Adrenal gland (tissue), 12 donors: ENCODE measurements around the gene TSPAN18. TPM values are rescaled to one million over a fixed set of nuclear protein-coding genes. Genes with fewer than 3 reads are reported as not detected.
A peak's percentile ranks its signal among the peaks of the same experiment; 100 is the strongest.

ENCODE experiments used
- DNase-seq, 7 donors: peaks; one replicate each; pipeline ENCODE4 v3.0.0-alpha.2; 2019 to 2020
- H3K27ac ChIP-seq, 5 donors: fragments of 200-600 bp; sonication (generic) in 4 of 5; 1 replicate in 3 of 5; 2 replicates in 2 of 5; pipeline versions ENCODE4 v1.5.1 to v1.8.0; 2016 to 2020; ENCODE audit warnings: mild to moderate bottlenecking in 1 of 5
- H3K27me3 ChIP-seq: fragments of 200-600 bp; 2 replicates; pipeline ENCODE4 v1.8.0; 2021
- H3K36me3 ChIP-seq, 2 donors: fragments of 200-600 bp; replicated peaks in 1 of 2; 1 replicate in 1 of 2; 2 replicates in 1 of 2; pipeline versions ENCODE4 v1.5.1 to v1.8.0; 2018 to 2022
- H3K4me1 ChIP-seq, 2 donors: fragments of 200-600 bp; replicated peaks in 1 of 2; 1 replicate in 1 of 2; 2 replicates in 1 of 2; pipeline versions ENCODE4 v1.5.1 to v1.8.0; 2018 to 2021
- H3K4me3 ChIP-seq, 4 donors: fragments of 200-600 bp; sonication (generic) in 3 of 4; one replicate each; pipeline ENCODE4 v1.5.1; 2016 to 2018
- H3K9me3 ChIP-seq, 3 donors: fragments of 200-600 bp; sonication (generic) in 1 of 3; replicated peaks in 1 of 3; 1 replicate in 2 of 3; 2 replicates in 1 of 3; pipeline versions ENCODE4 v1.5.1 to v1.8.0; 2016 to 2021
- POLR2A ChIP-seq, 2 donors: fragments of 450-650 bp; IDR thresholded peaks; one replicate each; pipeline ENCODE4 v1.6.1; 2017; ENCODE audit warnings: antibody characterized with exemption in 2 of 2, mild to moderate bottlenecking in 2 of 2, moderate library complexity in 1 of 2
- WGBS, 4 donors: extraction: QIAGEN DNeasy Blood & Tissue Kit in 2 of 4; methylation state at CpG; one replicate each; pipeline versions ENCODE4 v1.1.5 to v1.1.7; 2013 to 2017; 5-methylcytosine and 5-hydroxymethylcytosine counted together
- intact Hi-C, 2 donors: fragments of 100-400 bp; cut with DNase I; formaldehyde crosslinking; loops; one replicate each; pipeline versions ENCODE4 v1.14.1 to v1.15.0; 2022 to 2023
- polyA plus RNA-seq, 3 donors: library from polyadenylated mRNA; stranded (reverse); fragments of 200-250 nt in 2 of 3; fragments of 350-450 nt in 1 of 3; fragmentation: Illumina TruSeq in 1 of 3; extraction: RNeasy Lipid Tissue Mini Kit (QIAGEN cat#74804) in 1 of 3; gene quantifications; one replicate each; pipeline ENCODE4 v1.2.3, GENCODE V29; 2013 to 2014
- total RNA-seq, 9 donors: library from RNA; depleted of rRNA in 4 of 9; stranded (reverse); fragments of >200 nt in 4 of 9; fragments of 120-200 nt in 1 of 9; fragmentation: NEBNext Ultra II Directional in 1 of 9; extraction: Animal tissue kit (Norgen Biotek cat#: 25700) in 1 of 9; gene quantifications; one replicate each; pipeline versions ENCODE4 v1.1.0 to v1.2.4, GENCODE V29; 2013 to 2023
- TF ChIP-seq, protein P1 (sequence below), 6 experiments: fragments of 450-650 bp in 4 of 6; fragments of 200-600 bp in 2 of 6; sonication (generic) in 1 of 6; IDR thresholded peaks; 1 replicate in 5 of 6; 2 replicates in 1 of 6; pipeline versions ENCODE4 v1.5.1 to v1.8.0; 2016 to 2021; ENCODE audit warnings: antibody characterized with exemption in 6 of 6, mild to moderate bottlenecking in 2 of 6, moderate library complexity in 1 of 6
- donor health status: healthy with polysubstance abuse.
- donor health status: Bipolar disorder and iron deficiency.
- donor health status: DM: yes; HTN: yes; CAD: no.
- donor health status: DM: no; HTN: no; CAD: no.
- donor health status: DM: no; HTN: no; CAD: no.
- donor health status: DM: yes; HTN: yes; CAD: no.

TSPAN18 gene
- total and polyA plus RNA-seq, 12 donors = 24.5 to 168 (median 58.4) TPM

- TF ChIP-seq POLR2A (IDR thresholded peaks at IDR 0.05) = no peak
- TF ChIP-seq, protein P1, sequence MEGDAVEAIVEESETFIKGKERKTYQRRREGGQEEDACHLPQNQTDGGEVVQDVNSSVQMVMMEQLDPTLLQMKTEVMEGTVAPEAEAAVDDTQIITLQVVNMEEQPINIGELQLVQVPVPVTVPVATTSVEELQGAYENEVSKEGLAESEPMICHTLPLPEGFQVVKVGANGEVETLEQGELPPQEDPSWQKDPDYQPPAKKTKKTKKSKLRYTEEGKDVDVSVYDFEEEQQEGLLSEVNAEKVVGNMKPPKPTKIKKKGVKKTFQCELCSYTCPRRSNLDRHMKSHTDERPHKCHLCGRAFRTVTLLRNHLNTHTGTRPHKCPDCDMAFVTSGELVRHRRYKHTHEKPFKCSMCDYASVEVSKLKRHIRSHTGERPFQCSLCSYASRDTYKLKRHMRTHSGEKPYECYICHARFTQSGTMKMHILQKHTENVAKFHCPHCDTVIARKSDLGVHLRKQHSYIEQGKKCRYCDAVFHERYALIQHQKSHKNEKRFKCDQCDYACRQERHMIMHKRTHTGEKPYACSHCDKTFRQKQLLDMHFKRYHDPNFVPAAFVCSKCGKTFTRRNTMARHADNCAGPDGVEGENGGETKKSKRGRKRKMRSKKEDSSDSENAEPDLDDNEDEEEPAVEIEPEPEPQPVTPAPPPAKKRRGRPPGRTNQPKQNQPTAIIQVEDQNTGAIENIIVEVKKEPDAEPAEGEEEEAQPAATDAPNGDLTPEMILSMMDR (IDR thresholded peaks at IDR 0.05) = peak; percentile 69 to 94 (median 90)
- intact Hi-C loops = loop anchor here (5.0 to 10.0 kb wide), 3 partner anchors 109 to 339 kb away; partner anchors contain the start of gene TSPAN18 (in 1 of the 2)
- H3K4me3 ChIP-seq = no peak overlapping the region
- H3K27ac ChIP-seq = peak overlapping the region; percentile 18 to 78 (median 31)
- H3K9me3 ChIP-seq = no peaks in the 10 kb centered on the region
- DNase-seq = peak; percentile 63 to 88 (median 78)
- peaks cover 3 to 18% of the 10 kb centered on the region in 2 donors for H3K4me1 ChIP-seq
- H3K36me3 ChIP-seq = no peaks in the 10 kb centered on the region
- H3K27me3 ChIP-seq = no peaks in the 10 kb centered on the region
- 43 to 53% (median 47%) methylated on average over 15 to 21 of the region's 21 CpGs for WGBS, 4 donors
These were observed 167.3 kb downstream of the TSPAN18 start for GRCh38 chr11:44893846-44894617.

DNA sequence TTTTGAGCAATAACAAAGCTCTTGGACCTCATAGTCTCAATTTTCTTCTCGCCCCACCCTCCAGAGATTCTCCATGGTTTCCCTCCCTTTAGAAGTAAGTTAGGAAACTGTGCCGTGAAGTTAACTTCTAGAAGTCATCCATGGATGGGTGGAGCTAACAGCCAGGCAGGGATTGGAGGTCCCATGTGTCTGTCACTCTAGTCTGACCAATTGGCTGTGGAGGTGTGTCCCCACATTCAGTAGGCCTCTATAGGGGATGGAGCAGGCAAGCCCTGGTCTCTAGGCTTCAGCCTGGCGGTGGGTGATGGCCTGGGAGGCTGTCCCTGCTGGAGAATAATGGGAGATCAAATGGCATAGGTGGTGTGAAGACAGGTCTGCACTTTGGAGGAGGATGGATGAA is 173.2 kb downstream of the TSPAN18 start:
- Histone ChIP-seq H3K36me3 (no peaks in the 10 kb centered on the region), H3K27me3 (no peaks in the 10 kb centered on the region), H3K9me3 (no peaks in the 10 kb centered on the region), H3K4me3 (no peak overlapping the region), H3K27ac (no peak overlapping the region), H3K4me1 (peaks cover 0 to 11% of the 10 kb centered on the region in 2 donors)
- TF ChIP-seq POLR2A (IDR thresholded peaks at IDR 0.05) = no peak
- TF ChIP-seq, protein P1 (IDR thresholded peaks at IDR 0.05) = no peak
- intact Hi-C loops = loop anchor here (5.0 to 10.0 kb wide), 3 partner anchors 115 to 345 kb away; no protein-coding TSS in a partner anchor
- peak in 5 of 7 donors; percentile 30 to 73 (median 50) for DNase-seq
- WGBS, 4 donors = 76 to 89% (median 86%) methylated on average over 3 of the region's 3 CpGs

DNA sequence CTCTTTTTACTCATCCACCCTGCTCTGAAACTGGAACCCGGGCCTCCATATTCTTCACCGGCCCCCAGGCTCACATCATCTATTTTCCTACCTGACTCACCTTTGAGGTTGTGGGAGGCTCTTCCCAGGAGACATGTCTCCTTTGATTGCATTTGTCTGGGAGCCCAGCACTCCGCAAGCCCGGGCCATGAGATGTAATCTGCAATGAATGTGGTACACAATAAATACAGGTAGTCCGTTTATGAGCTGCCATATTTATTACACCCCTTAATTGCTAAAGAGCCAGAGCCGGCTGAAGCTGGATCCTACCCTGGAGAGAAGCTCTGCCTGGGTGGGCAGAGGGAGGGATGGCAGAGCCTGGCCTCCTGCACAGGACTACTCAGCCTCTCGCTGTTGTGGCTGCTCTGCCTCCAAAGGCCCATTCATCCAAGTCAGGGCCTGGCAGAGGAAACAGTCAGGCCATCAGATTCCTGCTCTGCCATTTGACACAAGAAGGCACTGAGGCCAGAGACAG is 174.4 kb downstream of the TSPAN18 start:
- peaks cover 0 to 11% of the 10 kb centered on the region in 2 donors for H3K4me1 ChIP-seq
- no peak for DNase-seq
- no peaks in the 10 kb centered on the region for H3K27me3 ChIP-seq
- no peaks in the 10 kb centered on the region for H3K9me3 ChIP-seq
- peak overlapping the region in 1 of 5 donors; percentile 34 for H3K27ac ChIP-seq
- H3K4me3 ChIP-seq = no peak overlapping the region
- no peaks in the 10 kb centered on the region for H3K36me3 ChIP-seq
- 85 to 95% (median 87%) methylated on average over 5 to 7 of the region's 7 CpGs for WGBS, 4 donors
- intact Hi-C loops = no loop called here
- TF ChIP-seq, protein P1 (IDR thresholded peaks at IDR 0.05) = no peak

GRCh38 chr11:44901786-44902185 is 175.0 kb downstream of the TSPAN18 start:
- intact Hi-C loops = no loop called here
- TF ChIP-seq, protein P1 (IDR thresholded peaks at IDR 0.05) = no peak
- no peak for TF ChIP-seq POLR2A (IDR thresholded peaks at IDR 0.05)
- H3K9me3 ChIP-seq = no peaks in the 10 kb centered on the region
- no peaks in the 10 kb centered on the region for H3K27me3 ChIP-seq
- DNase-seq = peak in 2 of 7 donors; percentile 29 to 55
- peaks cover 0 to 11% of the 10 kb centered on the region in 2 donors for H3K4me1 ChIP-seq
- no peaks in the 10 kb centered on the region for H3K36me3 ChIP-seq
- H3K4me3 ChIP-seq = no peak overlapping the region
- peak overlapping the region in 1 of 5 donors; percentile 34 for H3K27ac ChIP-seq
- WGBS, 4 donors = 52 to 60% (median 57%) methylated on average over 5 of the region's 5 CpGs
